Prostate gland (tissue), 2 donors: Measurements from ENCODE around the gene FUZ.

ENCODE experiments used
- POLR2A ChIP-seq: fragments of 450-650 bp; IDR thresholded peaks from one replicate; pipeline ENCODE4 v1.6.1; 2016; ENCODE audit warnings: antibody characterized with exemption, mild to moderate bottlenecking
- TF ChIP-seq, protein P1 (sequence below), 4 experiments: fragments of 200-600 bp in 2 of 4; fragments of 450-650 bp in 2 of 4; sonication (generic) in 2 of 4; IDR thresholded peaks; 1 replicate in 3 of 4; 2 replicates in 1 of 4; pipeline ENCODE4 v1.5.1; 2016 to 2019; ENCODE audit warnings: antibody characterized with exemption in 4 of 4, mild to moderate bottlenecking in 2 of 4, moderate library complexity in 2 of 4

DNA sequence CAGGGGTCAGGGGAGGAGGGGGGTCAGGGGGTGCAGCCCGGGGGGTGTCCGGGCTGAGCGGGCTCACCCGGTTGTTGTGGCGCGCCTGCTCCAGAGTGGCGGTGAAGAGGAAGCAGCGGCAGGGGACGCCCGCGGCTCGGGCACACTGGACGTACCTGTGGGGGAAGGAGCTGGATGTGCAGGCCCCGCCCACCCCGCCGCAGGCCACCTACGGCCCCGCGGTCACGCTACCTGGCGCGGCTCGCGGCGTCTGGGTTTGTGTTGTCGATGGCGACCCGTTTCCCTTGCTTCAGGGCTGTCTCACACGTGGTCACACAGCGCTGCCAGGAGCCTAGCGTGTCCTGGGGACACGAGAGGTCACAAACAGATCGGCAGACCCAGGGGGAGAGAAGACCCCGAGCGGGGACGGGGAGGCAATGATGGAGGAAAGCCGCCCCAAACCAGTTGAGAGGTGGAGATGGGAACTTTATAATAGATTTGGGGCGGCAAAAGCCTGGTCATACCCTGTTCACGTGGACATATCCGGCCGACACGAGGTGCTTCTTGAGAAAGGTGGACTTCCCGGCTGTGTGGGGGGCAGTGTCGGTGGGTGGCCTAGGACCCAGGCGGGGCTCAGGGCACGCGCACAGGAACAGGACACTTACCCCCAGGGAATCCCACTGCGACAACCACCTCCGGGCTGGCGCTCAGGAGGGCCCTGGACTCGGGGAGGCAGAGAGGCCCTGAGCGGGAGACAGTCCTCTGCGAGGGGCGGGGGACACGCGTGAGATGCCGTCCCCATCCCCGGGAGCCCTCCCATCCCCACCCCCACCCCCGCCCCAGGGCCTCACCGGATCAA, 48.7 kb upstream of the FUZ start:
- TF ChIP-seq POLR2A = no peak
- TF ChIP-seq, protein P1, sequence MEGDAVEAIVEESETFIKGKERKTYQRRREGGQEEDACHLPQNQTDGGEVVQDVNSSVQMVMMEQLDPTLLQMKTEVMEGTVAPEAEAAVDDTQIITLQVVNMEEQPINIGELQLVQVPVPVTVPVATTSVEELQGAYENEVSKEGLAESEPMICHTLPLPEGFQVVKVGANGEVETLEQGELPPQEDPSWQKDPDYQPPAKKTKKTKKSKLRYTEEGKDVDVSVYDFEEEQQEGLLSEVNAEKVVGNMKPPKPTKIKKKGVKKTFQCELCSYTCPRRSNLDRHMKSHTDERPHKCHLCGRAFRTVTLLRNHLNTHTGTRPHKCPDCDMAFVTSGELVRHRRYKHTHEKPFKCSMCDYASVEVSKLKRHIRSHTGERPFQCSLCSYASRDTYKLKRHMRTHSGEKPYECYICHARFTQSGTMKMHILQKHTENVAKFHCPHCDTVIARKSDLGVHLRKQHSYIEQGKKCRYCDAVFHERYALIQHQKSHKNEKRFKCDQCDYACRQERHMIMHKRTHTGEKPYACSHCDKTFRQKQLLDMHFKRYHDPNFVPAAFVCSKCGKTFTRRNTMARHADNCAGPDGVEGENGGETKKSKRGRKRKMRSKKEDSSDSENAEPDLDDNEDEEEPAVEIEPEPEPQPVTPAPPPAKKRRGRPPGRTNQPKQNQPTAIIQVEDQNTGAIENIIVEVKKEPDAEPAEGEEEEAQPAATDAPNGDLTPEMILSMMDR (IDR thresholded peaks at IDR 0.05) = no peak
